GM13977 (cell line): ENCODE measurements around the gene CKS1B.

ENCODE experiments used
- DNase-seq: peaks from one replicate; pipeline ENCODE4 v3.0.0; 2012; ENCODE audit warnings: low spot score
- CTCF ChIP-seq: IDR thresholded peaks from 2 replicates; pipeline ENCODE4 v1.5.1; 2012; ENCODE audit warnings: mild to moderate bottlenecking, control low read depth; ENCODE audit not compliant: insufficient read depth; ENCODE audit errors: extremely low read depth, missing control alignments
- in situ Hi-C: fragments of 300-500 bp; cut with MboI; formaldehyde crosslinking; loops from one replicate; pipeline ENCODE4 v1.12.0; 2022; ENCODE audit warnings: low sequenced_read_pairs, low pct_unique_long_range_greater_than_20kb, mixed read lengths, inconsistent platforms; ENCODE audit not compliant: unreplicated experiment

Gene CKS1B

GRCh38 chr1:155005076-155006011, 30.9 kb downstream of the CKS1B start:
- DNase-seq: no peak
- TF ChIP-seq CTCF: no peak
- in situ Hi-C loops: no loop called here

- in situ Hi-C loops: no loop called here
- no peak for DNase-seq
- no peak for TF ChIP-seq CTCF
Measured at GRCh38 chr1:155006601-155007101, 32.2 kb downstream of the CKS1B start.

- no peak for DNase-seq
- in situ Hi-C loops: no loop called here
- no peak for TF ChIP-seq CTCF
Measured at GRCh38 chr1:155007251-155007828, 32.9 kb downstream of the CKS1B start.

GRCh38 chr1:155008015-155008941, 33.8 kb downstream of the CKS1B start:
- in situ Hi-C loops: no loop called here
- no peak for DNase-seq
- no peak for TF ChIP-seq CTCF

GRCh38 chr1:155009221-155009711, 34.8 kb downstream of the CKS1B start:
- no peak for DNase-seq
- in situ Hi-C loops: no loop called here
- no peak for TF ChIP-seq CTCF

- in situ Hi-C loops: no loop called here
- no peak for TF ChIP-seq CTCF
- no peak for DNase-seq
Measured at GRCh38 chr1:155009742-155010141, 35.3 kb downstream of the CKS1B start.
